GM20431 (cell line): ENCODE data around the gene EIF2B5.

Source experiments
- in situ Hi-C: fragments of 300-500 bp; cut with MseI, MboI; formaldehyde crosslinking; loops from one replicate; pipeline ENCODE4 v1.15.0; 2020; ENCODE audit warnings: low sequenced_read_pairs; ENCODE audit not compliant: unreplicated experiment

Gene EIF2B5

DNA sequence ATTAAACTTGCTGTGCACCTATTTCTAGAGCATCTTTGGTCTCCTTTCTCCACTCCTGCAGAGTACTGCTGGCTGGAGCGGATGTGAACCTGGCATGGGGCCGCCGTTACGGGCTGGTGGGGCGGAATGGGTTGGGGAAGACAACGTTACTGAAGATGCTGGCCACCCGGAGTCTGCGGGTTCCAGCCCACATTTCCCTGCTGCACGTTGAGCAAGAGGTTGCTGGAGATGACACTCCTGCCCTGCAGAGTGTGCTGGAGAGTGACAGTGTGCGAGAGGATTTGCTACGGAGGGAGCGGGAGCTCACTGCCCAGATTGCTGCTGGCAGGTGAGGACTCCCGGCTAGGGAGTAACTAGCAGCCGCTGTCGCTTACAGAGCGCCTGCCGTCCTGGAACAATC is 52.9 kb downstream of the EIF2B5 start:
- in situ Hi-C loops: no loop called here

DNA sequence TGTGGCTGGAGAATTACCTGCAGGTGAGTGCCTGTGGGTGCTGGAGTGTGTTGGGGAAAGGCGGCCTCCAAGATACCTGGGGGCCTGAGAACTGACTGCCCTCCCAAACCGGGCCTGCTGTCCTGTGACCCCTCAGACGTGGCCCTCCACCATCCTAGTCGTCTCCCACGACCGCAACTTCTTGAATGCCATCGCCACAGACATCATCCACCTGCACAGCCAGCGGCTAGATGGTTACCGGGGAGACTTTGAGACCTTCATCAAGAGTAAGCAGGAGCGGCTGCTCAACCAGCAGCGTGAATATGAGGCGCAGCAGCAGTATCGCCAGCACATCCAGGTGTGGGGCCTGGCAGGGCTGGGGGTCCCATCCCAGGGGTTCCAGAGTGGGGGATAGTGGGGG is 54.3 kb downstream of the EIF2B5 start:
- in situ Hi-C loops: no loop called here

DNA sequence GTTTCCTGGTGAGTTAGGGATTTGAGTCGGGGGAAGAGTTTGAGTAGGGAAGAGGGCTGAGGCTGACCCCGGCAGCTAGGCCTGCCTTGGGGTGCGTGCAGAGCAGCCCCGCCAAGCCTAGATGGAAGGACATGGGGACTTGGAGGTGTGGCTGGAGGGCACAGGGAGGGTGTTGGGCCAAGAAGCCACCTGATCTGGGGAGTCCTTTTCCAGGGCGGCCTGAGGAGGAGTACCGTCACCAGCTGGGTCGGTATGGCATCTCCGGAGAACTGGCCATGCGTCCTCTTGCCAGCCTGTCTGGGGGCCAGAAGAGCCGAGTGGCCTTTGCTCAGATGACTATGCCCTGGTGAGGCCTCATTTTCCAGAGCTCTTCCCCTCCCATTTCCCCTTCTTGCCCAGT is 57.7 kb downstream of the EIF2B5 start:
- in situ Hi-C loops: no loop called here

GRCh38 chr3:184193991-184194539 is 58.9 kb downstream of the EIF2B5 start:
- in situ Hi-C loops: no loop called here
